Peyer's patch (tissue), 4 donors: ENCODE results near the gene C16orf96. TPM values are rescaled to one million over a fixed set of nuclear protein-coding genes. Genes with fewer than 3 reads are reported as not detected.

Experiments
- DNase-seq, 3 donors: peaks; one replicate each; pipeline ENCODE4 v3.0.0-alpha.2; 2017 to 2019
- H3K27ac ChIP-seq, 4 donors: fragments of 200-600 bp; sonication (generic); one replicate each; pipeline ENCODE4 v1.5.1; 2016 to 2019
- H3K27me3 ChIP-seq, 2 donors: fragments of 200-600 bp; sonication (generic); one replicate each; pipeline ENCODE4 v1.5.1; 2019
- H3K36me3 ChIP-seq, 3 donors: fragments of 200-600 bp; sonication (generic); one replicate each; pipeline ENCODE4 v1.5.1; 2016 to 2019
- H3K4me1 ChIP-seq, 4 donors: fragments of 200-600 bp; sonication (generic); one replicate each; pipeline ENCODE4 v1.5.1; 2016 to 2019
- H3K4me3 ChIP-seq, 4 donors: fragments of 200-600 bp; sonication (generic); 1 replicate in 3 of 4; 2 replicates in 1 of 4; pipeline ENCODE4 v1.5.1; 2016 to 2019; ENCODE audit warnings: mild to moderate bottlenecking in 1 of 4
- H3K9me3 ChIP-seq, 4 donors: fragments of 200-600 bp; sonication (generic); one replicate each; pipeline ENCODE4 v1.5.1; 2016 to 2019; ENCODE audit warnings: mild to moderate bottlenecking in 1 of 4
- CTCF ChIP-seq, 6 experiments: fragments of 450-650 bp in 4 of 6; fragments of 200-600 bp in 2 of 6; sonication (generic) in 1 of 6; IDR thresholded peaks; one replicate each; pipeline ENCODE4 v1.5.1; 2017 to 2019; ENCODE audit warnings: antibody characterized with exemption in 6 of 6, mild to moderate bottlenecking in 3 of 6, moderate library complexity in 1 of 6
- POLR2A ChIP-seq, 2 donors: fragments of 450-650 bp; IDR thresholded peaks; one replicate each; pipeline ENCODE4 v1.5.1; 2017; ENCODE audit warnings: antibody characterized with exemption in 2 of 2, mild to moderate bottlenecking in 2 of 2, moderate library complexity in 2 of 2
- total RNA-seq, 4 donors: library from RNA; depleted of rRNA; stranded (reverse); fragments of >200 nt; gene quantifications; one replicate each; pipeline ENCODE4 v1.1.0, GENCODE V29; 2016

Gene C16orf96
- total RNA-seq, 4 donors from 2014 or later: not detected

- Histone ChIP-seq H3K9me3 (no peaks in the 10 kb centered on the region), H3K4me1 (peaks cover 0 to 7% (median 0%) of the 10 kb centered on the region in 4 donors), H3K4me3 (no peak overlapping the region), H3K27ac (no peak overlapping the region), H3K36me3 (peaks cover 0 to 19% (median 0%) of the 10 kb centered on the region in 3 donors), H3K27me3 (no peaks in the 10 kb centered on the region)
- no peak for TF ChIP-seq POLR2A (IDR thresholded peaks at IDR 0.05)
- TF ChIP-seq CTCF (IDR thresholded peaks at IDR 0.05): no peak
- DNase-seq: no peak
Observed at GRCh38 chr16:4604401-4604800, 48.3 kb downstream of the C16orf96 start.

GRCh38 chr16:4606354-4606753 is 50.2 kb downstream of the C16orf96 start:
- Histone ChIP-seq H3K36me3 (peaks cover 0 to 24% (median 0%) of the 10 kb centered on the region in 3 donors), H3K27ac (no peak overlapping the region), H3K4me3 (no peak overlapping the region), H3K9me3 (no peaks in the 10 kb centered on the region), H3K4me1 (peaks cover 0 to 10% (median 0%) of the 10 kb centered on the region in 4 donors), H3K27me3 (no peaks in the 10 kb centered on the region)
- no peak for TF ChIP-seq CTCF (IDR thresholded peaks at IDR 0.05)
- TF ChIP-seq POLR2A (IDR thresholded peaks at IDR 0.05): no peak
- DNase-seq: no peak

- Histone ChIP-seq H3K36me3 (peaks cover 0 to 24% (median 0%) of the 10 kb centered on the region in 3 donors), H3K27me3 (no peaks in the 10 kb centered on the region), H3K9me3 (no peaks in the 10 kb centered on the region), H3K27ac (no peak overlapping the region), H3K4me1 (peaks cover 0 to 28% (median 5%) of the 10 kb centered on the region in 4 donors), H3K4me3 (no peak overlapping the region)
- DNase-seq: no peak
- TF ChIP-seq CTCF (IDR thresholded peaks at IDR 0.05): no peak
- TF ChIP-seq POLR2A (IDR thresholded peaks at IDR 0.05): no peak
Observed at GRCh38 chr16:4607841-4608703, 51.9 kb downstream of the C16orf96 start.

- Histone ChIP-seq H3K36me3 (peaks cover 0 to 24% (median 0%) of the 10 kb centered on the region in 3 donors), H3K27ac (no peak overlapping the region), H3K27me3 (no peaks in the 10 kb centered on the region), H3K9me3 (no peaks in the 10 kb centered on the region), H3K4me1 (peaks cover 4 to 31% (median 9%) of the 10 kb centered on the region in 4 donors), H3K4me3 (no peak overlapping the region)
- TF ChIP-seq CTCF (IDR thresholded peaks at IDR 0.05) (no peak), POLR2A (IDR thresholded peaks at IDR 0.05) (no peak)
- DNase-seq: no peak
Observed at GRCh38 chr16:4608704-4608980, 52.5 kb downstream of the C16orf96 start.

- H3K4me1 ChIP-seq: peaks cover 4 to 27% (median 11%) of the 10 kb centered on the region in 4 donors
- TF ChIP-seq CTCF (IDR thresholded peaks at IDR 0.05) (no peak), POLR2A (IDR thresholded peaks at IDR 0.05) (no peak)
- DNase-seq: no peak
- H3K27me3 ChIP-seq: no peaks in the 10 kb centered on the region
- H3K9me3 ChIP-seq: no peaks in the 10 kb centered on the region
- peaks cover 0 to 24% (median 0%) of the 10 kb centered on the region in 3 donors for H3K36me3 ChIP-seq
- no peak overlapping the region for H3K4me3 ChIP-seq
- H3K27ac ChIP-seq: no peak overlapping the region
Observed at GRCh38 chr16:4609200-4610010, 53.3 kb downstream of the C16orf96 start.
